Epithelial cell of prostate (primary cell): ENCODE data around the gene COX6B1.

Experiments
- DNase-seq: peaks from one replicate; pipeline ENCODE4 v3.0.0-alpha.2; 2011; ENCODE audit warnings: low read depth, low spot score
- H3K27ac ChIP-seq: fragments of 450-650 bp; 2 replicates; pipeline ENCODE4 v1.5.1; 2017; ENCODE audit warnings: mild to moderate bottlenecking

Gene COX6B1

DNA sequence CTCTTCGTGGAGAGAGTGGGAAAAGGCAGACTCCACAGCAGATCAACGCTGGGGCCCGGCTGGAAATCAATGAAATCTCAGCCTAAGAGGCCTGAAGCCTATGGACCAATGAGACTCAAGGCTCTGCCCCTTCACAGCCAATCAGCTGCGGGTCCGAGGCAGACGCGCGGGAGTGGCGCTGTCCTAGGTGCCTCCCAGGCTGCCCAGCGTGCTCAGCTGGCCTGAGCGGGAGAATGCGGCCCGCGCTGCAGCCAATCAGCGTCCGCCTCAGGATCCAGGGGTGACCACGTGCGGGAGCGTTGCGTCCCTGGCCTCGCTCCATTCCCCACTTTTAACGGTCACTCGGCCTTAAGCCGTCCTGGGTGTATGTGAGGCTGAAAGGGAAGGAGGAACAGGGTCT is 56.1 kb downstream of the COX6B1 start, which contains the start of gene ZBTB32:
ZBTB32 (plus strand) TSS at position 341 of the 400 bp plus-strand sequence. CDS start 10,069 bp downstream, outside the sequence.
- H3K27ac ChIP-seq = no peak within 1 kb of the TSS
- no peak for DNase-seq
